Caco-2 (cell line): ENCODE data around the gene SCAP. TPM values are rescaled to one million over a fixed set of nuclear protein-coding genes. Genes with fewer than 3 reads are reported as not detected.

Experiments
- BruUV-seq: library from RNA; stranded (reverse); fragments of 400-500 nt; replicated peaks from 2 replicates; lab custom pipeline; 2021; lab: Mats Ljungman, UMichigan
- CTCF ChIA-PET: fragments of 300-600 bp; sonication (Branson Sonifier 250); formaldehyde crosslinking; loops from one replicate; lab custom pipeline; 2022; ENCODE audit warnings: antibody characterized with exemption; lab: Charles Lee
- POLR2A ChIA-PET: fragments of 300-600 bp; sonication (Branson Sonifier 250); formaldehyde crosslinking; loops from one replicate; lab custom pipeline; 2022; ENCODE audit warnings: antibody characterized with exemption; lab: Charles Lee
- DNase-seq, 2 experiments: peaks; one replicate each; pipeline versions ENCODE4 v3.0.0 to v3.0.0-alpha.2; 2020 to 2022
- H3K27me3 ChIP-seq: replicated peaks from 2 replicates; pipeline ENCODE4 v1.6.0; 2011; ENCODE audit warnings: low read length; ENCODE audit not compliant: control insufficient read depth, insufficient read depth
- H3K36me3 ChIP-seq: 2 replicates; pipeline ENCODE4 v1.5.1; 2011; ENCODE audit warnings: low read length; ENCODE audit not compliant: control insufficient read depth, insufficient read depth
- H3K4me1 ChIP-seq: fragments of 250-450 bp; sonication (Bioruptor Pico); 2 replicates; pipeline ENCODE4 v1.5.1; 2020; ENCODE audit warnings: mild to moderate bottlenecking
- H3K4me3 ChIP-seq: 2 replicates; pipeline ENCODE4 v1.5.1; 2011; ENCODE audit warnings: low read depth, mild to moderate bottlenecking, control low read depth, low read length
- H3K9me3 ChIP-seq: fragments of 250-450 bp; sonication (Bioruptor Pico); 2 replicates; pipeline ENCODE4 v1.5.1; 2020; ENCODE audit warnings: mild to moderate bottlenecking, moderate library complexity
- H3K27ac Mint-ChIP-seq: one replicate; pipeline ENCODE4 v1.8.0; 2022; ENCODE audit warnings: mixed read lengths; ENCODE audit not compliant: unreplicated experiment
- H3K27me3 Mint-ChIP-seq: one replicate; pipeline ENCODE4 v1.8.0; 2022; ENCODE audit warnings: mixed read lengths; ENCODE audit not compliant: insufficient read depth, unreplicated experiment
- H3K36me3 Mint-ChIP-seq: one replicate; pipeline ENCODE4 v1.8.0; 2022; ENCODE audit warnings: mild to moderate bottlenecking, mixed read lengths; ENCODE audit not compliant: insufficient read depth, unreplicated experiment
- H3K4me1 Mint-ChIP-seq: one replicate; pipeline ENCODE4 v1.8.0; 2022; ENCODE audit warnings: low read depth, mixed read lengths; ENCODE audit not compliant: unreplicated experiment
- H3K4me3 Mint-ChIP-seq: one replicate; pipeline ENCODE4 v1.8.0; 2022; ENCODE audit warnings: mild to moderate bottlenecking, moderate library complexity, mixed read lengths; ENCODE audit not compliant: unreplicated experiment
- H3K9me3 Mint-ChIP-seq: one replicate; pipeline ENCODE4 v1.8.0; 2022; ENCODE audit warnings: mixed read lengths; ENCODE audit not compliant: unreplicated experiment
- CTCF ChIP-seq, 2 experiments: fragments of 200-600 bp in 1 of 2; IDR thresholded peaks; 1 replicate in 1 of 2; 2 replicates in 1 of 2; pipeline versions ENCODE4 v1.5.1 to v1.8.0; 2011 to 2022; ENCODE audit warnings: antibody characterized with exemption in 1 of 2, control low read depth in 1 of 2, inconsistent platforms in 1 of 2, low read depth in 1 of 2, low read length in 1 of 2, mild to moderate bottlenecking in 1 of 2, moderate library complexity in 1 of 2; ENCODE audit not compliant: insufficient read depth in 1 of 2, severe bottlenecking in 1 of 2, unreplicated experiment in 1 of 2
- intact Hi-C: fragments of 100-400 bp; cut with micrococcal nuclease; formaldehyde crosslinking; loops from one replicate; pipeline ENCODE4 v1.10.0; 2022; ENCODE audit not compliant: unreplicated experiment
- total RNA-seq: library from RNA; stranded (reverse); gene quantifications from 2 replicates; pipeline ENCODE4 v1.2.3, GENCODE V29; 2022

The SCAP gene
- total RNA-seq, 1 experiment from 2014 or later = 115 TPM

GRCh38 chr3:47378869-47379268 lies 96.9 kb downstream of the SCAP start:
- Histone ChIP-seq H3K36me3 (peaks cover 1% of the 10 kb centered on the region; the same call in 1 of the 2 replicates), H3K27me3 (no peaks in the 10 kb centered on the region), H3K4me1 (peaks cover 11% of the 10 kb centered on the region), H3K4me3 (no peak overlapping the region), H3K9me3 (no peaks in the 10 kb centered on the region)
- no peak for TF ChIP-seq CTCF (IDR thresholded peaks at IDR 0.05; ENCODE audit: insufficient read depth in 1 of 2, low read depth in 1 of 2, low read length in 1 of 2, severe bottlenecking in 1 of 2, unreplicated experiment in 1 of 2)
- no peaks in the 10 kb centered on the region for H3K9me3 Mint-ChIP-seq
- no TSS peak for BruUV-seq
- peaks cover 29% of the 10 kb centered on the region for H3K4me1 Mint-ChIP-seq
- intact Hi-C loops = no loop called here
- DNase-seq = no peak
- no peak overlapping the region for H3K27ac Mint-ChIP-seq
- ChIA-PET CTCF (no interaction called here), POLR2A (no interaction called here)
- H3K4me3 Mint-ChIP-seq = no peak overlapping the region
- H3K27me3 Mint-ChIP-seq = no peaks in the 10 kb centered on the region
- peaks cover 38% of the 10 kb centered on the region for H3K36me3 Mint-ChIP-seq

GRCh38 chr3:47377186-47377585 lies 98.6 kb downstream of the SCAP start:
- Histone ChIP-seq H3K36me3 (no peaks in the 10 kb centered on the region), H3K4me1 (peaks cover 11% of the 10 kb centered on the region; the same call in 1 of the 2 replicates), H3K27me3 (no peaks in the 10 kb centered on the region), H3K4me3 (no peak overlapping the region), H3K9me3 (no peaks in the 10 kb centered on the region)
- DNase-seq = no peak
- H3K27ac Mint-ChIP-seq = no peak overlapping the region
- peaks cover 21% of the 10 kb centered on the region for H3K4me1 Mint-ChIP-seq
- H3K9me3 Mint-ChIP-seq = no peaks in the 10 kb centered on the region
- POLR2A ChIA-PET = no interaction called here
- no TSS peak for BruUV-seq
- TF ChIP-seq CTCF (IDR thresholded peaks at IDR 0.05; ENCODE audit: insufficient read depth in 1 of 2, low read depth in 1 of 2, low read length in 1 of 2, severe bottlenecking in 1 of 2, unreplicated experiment in 1 of 2) = no peak
- H3K36me3 Mint-ChIP-seq = peaks cover 25% of the 10 kb centered on the region
- CTCF ChIA-PET = no interaction called here
- H3K4me3 Mint-ChIP-seq = no peak overlapping the region
- intact Hi-C loops = no loop called here
- no peaks in the 10 kb centered on the region for H3K27me3 Mint-ChIP-seq

GRCh38 chr3:47376393-47376792 lies 99.3 kb downstream of the SCAP start:
- Histone ChIP-seq H3K4me3 (no peak overlapping the region), H3K9me3 (no peaks in the 10 kb centered on the region), H3K4me1 (peaks cover 9% of the 10 kb centered on the region; the same call in 1 of the 2 replicates), H3K36me3 (no peaks in the 10 kb centered on the region), H3K27me3 (no peaks in the 10 kb centered on the region)
- Mint-ChIP-seq H3K27me3 (no peaks in the 10 kb centered on the region), H3K4me1 (peaks cover 21% of the 10 kb centered on the region), H3K36me3 (peaks cover 19% of the 10 kb centered on the region), H3K9me3 (no peaks in the 10 kb centered on the region), H3K4me3 (no peak overlapping the region), H3K27ac (no peak overlapping the region)
- CTCF ChIA-PET = no interaction called here
- intact Hi-C loops = no loop called here
- no peak for DNase-seq
- TF ChIP-seq CTCF (IDR thresholded peaks at IDR 0.05; ENCODE audit: insufficient read depth in 1 of 2, low read depth in 1 of 2, low read length in 1 of 2, severe bottlenecking in 1 of 2, unreplicated experiment in 1 of 2) = no peak
- POLR2A ChIA-PET = no interaction called here
- no TSS peak for BruUV-seq
